Measurements from ENCODE around the gene IGFL1.
"Not testable (repeated sequence)": the region's sequence is repeated elsewhere in the genome, so short reads cannot be mapped to it uniquely, and the experiment has no call there.

IGFL1 gene

GRCh38 chr19:46224773-46225172 lies 4.8 kb upstream of the IGFL1 start:
- intact Hi-C loops (cut with micrococcal nuclease): no loop called here
- H3K27ac Mint-ChIP-seq: no peak overlapping the region
- H3K36me3 Mint-ChIP-seq (ENCODE audit: low read depth): no peaks in the 10 kb centered on the region
- H3K4me1 Mint-ChIP-seq (ENCODE audit: low read depth): no peaks in the 10 kb centered on the region
- H3K4me3 Mint-ChIP-seq: no peak overlapping the region
- peaks cover 20% of the 10 kb centered on the region for H3K27me3 Mint-ChIP-seq
- H3K9me3 Mint-ChIP-seq: no peaks in the 10 kb centered on the region

GRCh38 chr19:46225558-46226004 lies 4.0 kb upstream of the IGFL1 start:
- Mint-ChIP-seq H3K27me3 (peaks cover 22% of the 10 kb centered on the region), H3K36me3 (ENCODE audit: low read depth) (no peaks in the 10 kb centered on the region), H3K9me3 (no peaks in the 10 kb centered on the region), H3K27ac (no peak overlapping the region), H3K4me1 (ENCODE audit: low read depth) (no peaks in the 10 kb centered on the region), H3K4me3 (no peak overlapping the region)
- intact Hi-C loops (cut with micrococcal nuclease): no loop called here

GRCh38 chr19:46226438-46226973 lies 3.0 kb upstream of the IGFL1 start:
- H3K27me3 Mint-ChIP-seq: peaks cover 20% of the 10 kb centered on the region

GRCh38 chr19:46232029-46232428 lies 2.5 kb downstream of the IGFL1 start:
- Mint-ChIP-seq H3K36me3 (ENCODE audit: low read depth) (no peaks in the 10 kb centered on the region), H3K27ac (no peak overlapping the region), H3K9me3 (no peaks in the 10 kb centered on the region), H3K4me1 (ENCODE audit: low read depth) (no peaks in the 10 kb centered on the region), H3K27me3 (peaks cover 12% of the 10 kb centered on the region), H3K4me3 (no peak overlapping the region)
- intact Hi-C loops (cut with micrococcal nuclease): no loop called here

More at GRCh38 chr19:46226438-46226973, 3.0 kb upstream of the IGFL1 start:
- H3K4me3 Mint-ChIP-seq: no peak overlapping the region
- H3K4me1 Mint-ChIP-seq (ENCODE audit: low read depth): no peaks in the 10 kb centered on the region
- intact Hi-C loops (cut with micrococcal nuclease): no loop called here
- no peaks in the 10 kb centered on the region for H3K36me3 Mint-ChIP-seq (ENCODE audit: low read depth)
- H3K9me3 Mint-ChIP-seq: no peaks in the 10 kb centered on the region
- H3K27ac Mint-ChIP-seq: no peak overlapping the region

- no peaks in the 10 kb centered on the region for H3K36me3 Mint-ChIP-seq (ENCODE audit: low read depth)
- H3K27me3 Mint-ChIP-seq: peaks cover 12% of the 10 kb centered on the region
- no peak overlapping the region for H3K27ac Mint-ChIP-seq
- intact Hi-C loops (cut with micrococcal nuclease): no loop called here
- H3K9me3 Mint-ChIP-seq: no peaks in the 10 kb centered on the region
- H3K4me1 Mint-ChIP-seq (ENCODE audit: low read depth): no peaks in the 10 kb centered on the region
- no peak overlapping the region for H3K4me3 Mint-ChIP-seq
Measured at GRCh38 chr19:46232468-46232867, 2.9 kb downstream of the IGFL1 start.

- peaks cover 16% of the 10 kb centered on the region for H3K27me3 Mint-ChIP-seq
- no peaks in the 10 kb centered on the region for H3K9me3 Mint-ChIP-seq
- H3K4me3 Mint-ChIP-seq: no peak overlapping the region
- intact Hi-C loops (cut with micrococcal nuclease): no loop called here
- no peaks in the 10 kb centered on the region for H3K4me1 Mint-ChIP-seq (ENCODE audit: low read depth)
- no peaks in the 10 kb centered on the region for H3K36me3 Mint-ChIP-seq (ENCODE audit: low read depth)
- H3K27ac Mint-ChIP-seq: no peak overlapping the region
Measured at GRCh38 chr19:46232938-46233621, 3.5 kb downstream of the IGFL1 start.

GRCh38 chr19:46233871-46234270 lies 4.3 kb downstream of the IGFL1 start:
- H3K27ac Mint-ChIP-seq; intact Hi-C loops (cut with micrococcal nuclease); H3K36me3 Mint-ChIP-seq (ENCODE audit: low read depth); H3K4me3 Mint-ChIP-seq; H3K9me3 Mint-ChIP-seq; H3K4me1 Mint-ChIP-seq (ENCODE audit: low read depth): not testable (repeated sequence)
- peaks cover 19% of the 10 kb centered on the region for H3K27me3 Mint-ChIP-seq

- H3K9me3 Mint-ChIP-seq; intact Hi-C loops (cut with micrococcal nuclease); H3K27ac Mint-ChIP-seq; H3K4me1 Mint-ChIP-seq (ENCODE audit: low read depth); H3K4me3 Mint-ChIP-seq; H3K36me3 Mint-ChIP-seq (ENCODE audit: low read depth): not testable (repeated sequence)
- H3K27me3 Mint-ChIP-seq: peaks cover 36% of the 10 kb centered on the region
Measured at GRCh38 chr19:46238141-46238540, 8.6 kb downstream of the IGFL1 start.

- Mint-ChIP-seq H3K27me3 (peaks cover 42% of the 10 kb centered on the region), H3K27ac (no peak overlapping the region)
- intact Hi-C loops (cut with micrococcal nuclease): no loop called here
Measured at GRCh38 chr19:46239193-46240024, 9.9 kb downstream of the IGFL1 start.

GRCh38 chr19:46240693-46241092 lies 11.2 kb downstream of the IGFL1 start:
- peaks cover 45% of the 10 kb centered on the region for H3K27me3 Mint-ChIP-seq
- no peaks in the 10 kb centered on the region for H3K36me3 Mint-ChIP-seq (ENCODE audit: low read depth)
- no peaks in the 10 kb centered on the region for H3K9me3 Mint-ChIP-seq
- H3K4me1 Mint-ChIP-seq (ENCODE audit: low read depth): no peaks in the 10 kb centered on the region
- no peak overlapping the region for H3K4me3 Mint-ChIP-seq
- no peak overlapping the region for H3K27ac Mint-ChIP-seq
- intact Hi-C loops (cut with micrococcal nuclease): no loop called here

More at GRCh38 chr19:46239193-46240024, 9.9 kb downstream of the IGFL1 start:
- Mint-ChIP-seq H3K4me1 (ENCODE audit: low read depth) (no peaks in the 10 kb centered on the region), H3K9me3 (no peaks in the 10 kb centered on the region), H3K4me3 (no peak overlapping the region), H3K36me3 (ENCODE audit: low read depth) (no peaks in the 10 kb centered on the region)

GRCh38 chr19:46241626-46242025 lies 12.1 kb downstream of the IGFL1 start:
- Mint-ChIP-seq H3K36me3 (ENCODE audit: low read depth) (no peaks in the 10 kb centered on the region), H3K4me3 (no peak overlapping the region), H3K9me3 (no peaks in the 10 kb centered on the region), H3K4me1 (ENCODE audit: low read depth) (no peaks in the 10 kb centered on the region), H3K27ac (no peak overlapping the region), H3K27me3 (peaks cover 43% of the 10 kb centered on the region)
- intact Hi-C loops (cut with micrococcal nuclease): no loop called here

GRCh38 chr19:46243081-46243654 lies 13.6 kb downstream of the IGFL1 start:
- H3K36me3 Mint-ChIP-seq (ENCODE audit: low read depth); intact Hi-C loops (cut with micrococcal nuclease); H3K4me3 Mint-ChIP-seq; H3K27ac Mint-ChIP-seq; H3K9me3 Mint-ChIP-seq; H3K4me1 Mint-ChIP-seq (ENCODE audit: low read depth): not testable (repeated sequence)
- H3K27me3 Mint-ChIP-seq: peaks cover 36% of the 10 kb centered on the region

GRCh38 chr19:46250076-46250735 lies 20.7 kb downstream of the IGFL1 start:
- Mint-ChIP-seq H3K4me3 (no peak overlapping the region), H3K27me3 (peaks cover 30% of the 10 kb centered on the region), H3K9me3 (no peaks in the 10 kb centered on the region)

GRCh38 chr19:46251416-46251815 lies 21.9 kb downstream of the IGFL1 start:
- H3K27ac Mint-ChIP-seq: no peak overlapping the region
- intact Hi-C loops (cut with micrococcal nuclease): no loop called here
- peaks cover 2% of the 10 kb centered on the region for H3K4me1 Mint-ChIP-seq (ENCODE audit: low read depth)
- H3K9me3 Mint-ChIP-seq: no peaks in the 10 kb centered on the region
- peaks cover 22% of the 10 kb centered on the region for H3K27me3 Mint-ChIP-seq
- H3K36me3 Mint-ChIP-seq (ENCODE audit: low read depth): no peaks in the 10 kb centered on the region
- no peak overlapping the region for H3K4me3 Mint-ChIP-seq

More at GRCh38 chr19:46250076-46250735, 20.7 kb downstream of the IGFL1 start:
- intact Hi-C loops (cut with micrococcal nuclease): no loop called here
- no peaks in the 10 kb centered on the region for H3K36me3 Mint-ChIP-seq (ENCODE audit: low read depth)
- H3K27ac Mint-ChIP-seq: no peak overlapping the region
- no peaks in the 10 kb centered on the region for H3K4me1 Mint-ChIP-seq (ENCODE audit: low read depth)

Data from dendritic cell treated with granulocyte-macrophage colony-stimulating factor and Interleukin-4, amounts not matched to agents 40 ng/mL and 50 ng/mL, for 4 days (primary cell).